Globus pallidus (tissue), 1 donor: ENCODE measurements around the gene RNF32.
"Not testable (repeated sequence)": the region's sequence is repeated elsewhere in the genome, so short reads cannot be mapped to it uniquely, and the experiment has no call there.

Experiments used
- DNase-seq: peaks from one replicate; pipeline ENCODE4 v3.0.0-alpha.2; 2015; ENCODE audit warnings: low spot score

Gene RNF32

DNA sequence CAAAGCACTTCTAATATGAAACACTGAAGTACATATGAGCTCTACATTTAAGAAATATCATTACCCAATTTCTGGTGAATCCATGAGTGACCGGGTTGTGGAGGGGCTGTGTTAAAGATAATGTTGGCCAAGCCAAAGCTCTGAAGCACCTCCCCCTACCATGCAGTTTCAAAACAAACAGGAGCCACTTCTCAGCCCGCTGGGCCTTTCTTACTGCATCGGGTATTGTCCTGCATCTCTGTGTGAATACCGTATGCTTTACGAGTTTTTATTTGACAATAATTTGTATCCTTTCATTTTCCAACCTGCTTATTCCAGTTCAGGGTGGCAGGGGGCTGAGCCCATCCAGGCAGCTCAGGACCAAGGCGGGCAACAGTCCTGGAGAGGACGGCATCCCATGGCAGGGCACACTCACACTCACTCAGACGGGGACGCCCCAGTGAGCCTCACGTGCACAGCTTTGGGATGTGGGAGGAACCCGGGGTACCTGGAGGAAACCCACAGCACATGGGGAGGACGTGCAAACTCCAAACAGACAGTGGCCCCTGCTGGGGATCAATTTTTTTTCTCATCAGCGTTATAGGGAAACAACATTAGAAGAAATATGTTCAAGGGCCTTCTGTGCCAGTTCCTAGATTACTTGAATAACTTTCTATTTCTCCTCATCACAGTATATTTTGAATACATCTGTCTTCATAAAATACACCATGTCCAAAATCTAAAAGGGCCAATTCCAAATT lies 1.9 kb downstream of the RNF32 start:
- DNase-seq, result no peak

DNA sequence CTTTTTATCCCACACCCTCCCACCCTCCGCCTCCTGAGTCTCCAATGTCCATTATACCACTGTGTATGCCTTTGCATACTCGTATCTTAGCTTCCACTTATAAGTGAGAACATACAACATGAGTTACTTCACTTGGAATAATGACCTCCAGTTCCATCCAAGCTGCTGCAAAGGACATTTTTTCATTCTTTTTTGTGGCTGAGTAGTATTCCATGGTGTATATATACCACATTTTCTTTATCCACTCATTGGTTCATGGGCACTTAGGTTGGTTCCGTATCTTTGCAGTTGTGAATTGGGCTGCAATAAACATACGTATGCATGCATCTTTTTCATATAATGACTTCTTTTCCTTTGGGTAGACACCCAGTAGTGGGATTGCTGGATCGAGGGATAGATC lies 6.8 kb downstream of the RNF32 start:
- DNase-seq, result not testable (repeated sequence)

DNA sequence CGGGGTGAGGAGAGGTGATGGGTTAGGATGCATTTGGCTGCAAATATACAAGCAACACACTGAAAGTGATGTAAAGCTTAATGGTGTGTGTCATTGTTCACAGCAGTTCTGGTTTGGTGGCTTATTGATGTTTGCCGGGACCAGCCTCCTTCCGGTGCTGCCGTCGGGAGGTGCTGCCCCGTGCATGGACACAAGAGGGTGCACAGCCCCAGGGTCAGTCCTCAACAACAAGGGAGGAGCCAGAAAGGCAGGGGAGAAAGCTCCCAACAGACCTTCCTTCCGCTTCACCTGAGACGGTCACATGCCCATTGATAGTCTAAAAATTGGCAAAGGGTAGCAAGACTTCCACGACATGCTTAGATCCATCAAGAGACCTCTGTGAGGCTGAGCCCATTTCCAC lies 9.5 kb downstream of the RNF32 start:
- no peak for DNase-seq

DNA sequence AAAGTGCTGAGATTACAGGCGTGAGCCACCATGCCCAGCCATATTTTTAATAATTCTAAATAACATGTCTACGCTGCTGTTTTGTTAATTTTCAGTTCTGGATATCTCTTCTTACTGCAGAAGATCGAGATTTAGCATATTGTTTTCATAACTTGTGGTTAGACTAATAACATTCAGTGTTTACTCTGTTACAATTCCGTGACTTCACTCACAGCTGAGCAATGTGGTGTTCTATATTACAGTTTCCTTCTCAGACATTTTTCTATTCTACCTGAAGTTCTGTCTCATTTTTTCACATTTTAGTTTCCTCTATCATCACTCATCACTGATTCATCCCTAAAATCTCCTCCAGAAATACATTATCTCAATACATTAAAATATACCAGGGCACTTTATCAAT lies 10.9 kb downstream of the RNF32 start:
- DNase-seq, result no peak

DNA sequence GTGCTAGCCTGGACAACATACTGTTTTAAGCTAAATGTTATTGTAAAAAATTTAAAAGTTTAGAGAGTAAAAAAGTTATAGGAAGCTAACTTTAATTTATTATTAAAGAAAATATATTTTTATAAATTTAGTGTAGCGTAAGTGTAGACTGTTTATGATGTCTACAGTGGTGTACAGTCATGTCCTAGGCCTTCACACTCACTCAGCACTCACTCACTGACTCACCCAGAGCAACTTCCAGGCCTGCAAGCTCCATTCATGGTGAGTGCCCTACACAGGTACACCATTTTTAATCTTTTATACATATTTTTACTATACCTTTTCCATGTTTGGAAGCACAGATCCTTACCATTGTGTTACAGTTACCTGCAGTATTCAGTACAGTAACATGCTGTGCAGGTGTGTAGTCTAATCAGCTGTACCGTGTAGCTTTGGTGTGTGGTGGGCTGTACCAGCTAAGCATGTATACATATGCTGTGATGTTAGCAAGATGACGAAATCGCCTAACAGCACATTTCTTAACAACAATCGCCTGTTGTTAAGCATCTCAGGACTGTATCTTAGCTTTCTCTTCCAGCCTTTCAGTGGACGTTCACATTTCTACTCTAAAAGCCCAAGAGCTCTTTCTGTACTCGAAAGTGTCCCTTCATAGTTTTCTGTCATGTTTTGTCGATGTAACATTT lies 12.5 kb downstream of the RNF32 start:
- DNase-seq, result no peak

DNA sequence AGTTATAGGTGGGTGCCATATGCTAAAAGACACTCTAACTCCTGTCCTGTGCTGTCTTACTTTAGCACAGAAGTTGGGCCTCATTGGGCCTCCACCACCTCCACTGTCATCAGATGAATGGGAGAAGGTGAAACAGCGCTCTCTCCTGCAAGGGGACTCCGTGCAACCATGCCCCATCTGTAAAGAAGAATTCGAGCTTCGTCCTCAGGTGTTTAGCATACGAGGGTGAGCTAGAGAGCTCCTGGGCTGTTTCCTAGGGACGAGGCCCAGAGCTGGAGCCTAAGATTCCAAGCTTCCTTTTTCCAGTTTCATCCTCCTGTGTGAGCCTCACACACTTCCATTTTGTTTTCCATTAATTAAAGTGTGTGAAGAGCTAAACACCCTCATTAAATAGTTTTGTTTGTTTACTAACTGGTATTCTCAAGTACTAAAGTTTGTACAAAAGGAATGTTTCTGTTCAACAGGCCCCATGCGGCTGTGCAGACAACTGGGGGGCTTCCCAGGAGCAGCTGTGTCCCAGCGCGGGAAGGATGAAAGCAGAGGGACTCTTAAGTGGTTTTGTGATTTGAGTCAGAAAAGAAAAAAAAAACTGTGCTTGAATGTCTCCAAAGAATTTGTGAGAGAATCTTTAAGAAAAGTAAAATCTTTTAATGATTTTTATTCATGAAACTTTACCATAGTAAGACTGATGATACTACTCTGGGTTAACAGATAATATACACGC lies 14.1 kb downstream of the RNF32 start:
- DNase-seq, result no peak

DNA sequence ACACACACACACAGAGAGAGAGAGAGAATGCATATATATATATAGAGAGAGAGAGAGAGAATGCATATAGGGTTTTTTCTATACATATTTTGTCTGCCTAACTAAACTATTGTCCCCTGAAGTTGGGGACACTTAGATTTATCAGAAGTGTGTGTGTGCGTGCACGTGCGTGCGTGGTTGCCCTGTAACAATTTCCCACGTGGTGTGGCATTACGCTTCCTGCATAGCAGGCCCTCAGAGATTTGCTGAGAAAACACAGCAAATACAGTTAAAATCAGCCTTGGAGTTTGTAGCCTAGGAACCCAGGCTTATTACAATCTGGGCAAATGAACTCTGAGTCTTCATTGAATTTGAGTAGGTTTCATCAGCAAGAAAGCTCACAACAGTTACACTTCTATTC lies 14.7 kb downstream of the RNF32 start:
- DNase-seq, result no peak

DNA sequence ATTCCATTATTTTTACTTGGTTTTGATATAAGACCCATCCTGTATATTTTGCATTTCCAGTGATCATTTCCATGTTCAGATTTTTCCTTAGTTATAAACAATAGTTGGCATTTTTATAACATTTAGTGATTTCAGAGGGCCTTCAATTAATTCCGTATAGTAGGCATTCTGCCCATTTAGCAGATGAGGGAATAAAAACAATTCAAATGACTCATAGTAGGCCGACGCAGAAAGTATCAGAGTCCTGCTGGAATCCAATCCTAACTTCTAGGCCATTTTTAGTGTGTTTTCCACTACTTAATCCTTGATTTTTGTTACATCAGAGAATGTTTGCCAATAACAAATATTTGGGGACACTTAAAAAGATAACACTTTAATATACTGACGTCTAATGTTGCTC lies 15.4 kb downstream of the RNF32 start:
- DNase-seq, result no peak

DNA sequence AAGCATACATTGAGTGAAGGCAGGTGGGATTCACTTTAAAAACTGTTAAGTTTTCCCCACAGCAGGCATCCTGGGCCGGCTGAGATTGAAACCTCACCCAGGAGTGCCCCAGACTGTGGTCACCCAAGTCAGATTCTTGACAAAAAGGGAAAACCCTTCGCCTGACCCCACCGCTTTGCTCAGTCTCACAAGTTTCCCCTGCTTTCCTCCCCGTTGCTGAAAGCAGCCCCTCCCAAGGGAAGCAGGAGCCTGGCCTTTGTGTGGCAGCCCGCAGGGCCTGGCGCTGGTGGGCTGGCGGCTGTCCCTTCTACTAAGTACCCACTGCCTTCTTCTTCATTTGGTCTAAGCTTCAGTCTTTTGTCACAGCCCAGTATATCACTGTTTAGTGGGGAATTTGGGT lies 16.0 kb downstream of the RNF32 start:
- no peak for DNase-seq

DNA sequence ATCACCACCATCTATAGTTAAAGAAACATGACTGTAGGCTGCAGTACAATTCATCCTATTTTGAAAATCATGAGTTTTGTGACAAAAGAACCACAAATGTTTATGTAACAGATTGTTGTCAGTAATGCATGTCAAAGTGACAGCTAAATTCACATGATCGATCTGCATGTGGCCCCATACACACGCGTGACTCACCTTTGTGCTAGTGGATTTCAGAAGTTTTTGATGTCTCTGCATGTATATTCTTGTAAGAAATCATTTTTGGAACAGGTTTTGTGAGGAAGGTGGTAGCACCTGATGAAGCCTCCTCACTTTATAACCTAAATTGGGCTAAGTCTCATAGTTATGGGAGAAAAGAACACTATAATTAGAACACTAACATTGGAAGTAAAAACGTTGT lies 17.1 kb downstream of the RNF32 start:
- no peak for DNase-seq

DNA sequence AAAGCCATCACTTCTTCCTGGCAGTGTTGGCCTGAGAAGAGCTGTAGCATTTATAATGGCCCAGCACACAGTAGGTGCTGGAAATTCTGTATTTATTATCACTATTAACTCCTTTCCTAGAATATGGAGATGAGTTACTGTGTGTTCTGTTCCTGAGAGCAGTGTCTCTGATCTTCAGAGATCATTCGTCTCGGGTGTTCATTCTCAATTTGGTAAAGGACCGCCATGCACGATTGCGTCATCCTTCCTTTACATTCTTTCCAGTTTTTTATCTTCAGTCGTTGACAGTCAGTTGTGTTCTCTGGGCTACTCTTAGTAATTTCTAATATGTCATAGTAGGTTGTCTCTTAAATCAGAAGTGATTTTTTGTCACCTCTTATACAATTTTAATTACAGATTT lies 18.6 kb downstream of the RNF32 start:
- no peak for DNase-seq

DNA sequence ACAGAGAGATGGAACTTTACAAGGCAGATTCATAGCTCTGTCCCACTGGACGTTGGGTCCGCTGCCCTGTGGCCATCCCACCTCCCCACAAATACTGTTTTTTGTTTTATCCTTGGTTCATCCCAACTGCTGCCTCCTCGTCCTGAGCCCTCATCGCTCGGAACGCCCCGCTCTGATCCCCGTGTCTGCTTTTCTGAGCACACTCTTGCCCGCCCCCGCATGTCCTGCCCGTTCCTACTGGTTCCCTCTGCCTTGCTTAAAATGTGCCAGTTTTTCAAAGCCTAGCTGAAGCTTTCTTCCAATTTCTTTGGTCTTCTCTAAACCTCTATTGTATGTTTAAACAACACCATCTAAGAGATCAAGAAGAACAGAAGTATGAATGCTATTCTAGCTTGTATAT lies 19.4 kb downstream of the RNF32 start:
- no peak for DNase-seq

DNA sequence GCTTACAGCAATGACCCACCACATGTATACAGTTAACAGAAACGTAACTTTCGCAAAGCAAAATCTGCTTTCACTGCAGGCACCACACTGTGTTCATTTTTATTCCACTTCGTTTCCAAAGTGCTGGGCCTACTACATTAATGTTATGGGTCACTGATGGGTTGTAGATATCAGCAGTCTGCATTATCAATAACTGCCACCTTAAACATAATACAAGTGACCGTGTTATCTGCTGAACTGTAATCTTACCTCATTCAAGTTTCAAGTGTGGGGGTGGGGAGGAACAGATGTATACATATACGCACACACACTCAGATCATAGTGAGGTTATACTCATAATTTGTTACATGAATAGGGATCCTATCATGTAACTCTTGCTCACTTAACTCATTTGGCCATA lies 21.1 kb downstream of the RNF32 start:
- no peak for DNase-seq

DNA sequence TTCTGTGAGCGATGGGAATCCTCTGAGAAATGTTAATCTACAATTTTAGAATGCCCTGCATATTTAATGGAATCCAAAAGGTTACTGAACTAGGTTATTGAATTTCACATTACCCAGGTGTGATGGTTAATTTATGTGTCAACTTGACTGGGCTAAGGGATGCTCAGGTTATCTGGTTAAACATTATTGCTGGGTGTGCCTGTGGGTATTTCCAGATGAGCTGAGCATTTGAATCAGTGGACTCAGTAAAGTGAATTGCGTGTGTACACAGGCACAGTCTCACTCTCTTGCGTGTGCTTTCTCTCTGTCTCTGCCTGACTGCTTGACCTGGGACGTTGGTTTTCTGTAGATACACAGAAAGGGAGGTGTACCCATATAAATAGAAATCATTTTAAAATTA lies 21.7 kb downstream of the RNF32 start:
- DNase-seq, result no peak

DNA sequence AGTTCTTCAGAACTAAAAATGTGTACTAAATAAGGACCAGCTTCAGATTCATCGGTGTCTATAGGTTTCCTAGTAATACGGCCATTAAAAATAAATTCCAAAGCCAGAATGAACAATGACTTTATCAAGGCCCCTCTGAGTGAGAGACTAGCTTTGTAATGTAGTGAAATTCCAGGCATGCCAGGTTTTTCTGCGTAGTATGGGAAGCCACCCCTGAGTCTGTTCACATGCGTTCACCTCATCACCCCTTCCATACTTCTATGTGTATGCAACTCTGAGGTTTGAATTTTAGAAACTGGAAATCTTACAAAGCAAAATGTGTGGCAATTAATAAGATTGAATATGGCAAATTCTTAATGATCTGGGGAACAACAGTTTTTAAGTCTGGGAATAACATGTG lies 24.5 kb downstream of the RNF32 start:
- DNase-seq, result no peak

DNA sequence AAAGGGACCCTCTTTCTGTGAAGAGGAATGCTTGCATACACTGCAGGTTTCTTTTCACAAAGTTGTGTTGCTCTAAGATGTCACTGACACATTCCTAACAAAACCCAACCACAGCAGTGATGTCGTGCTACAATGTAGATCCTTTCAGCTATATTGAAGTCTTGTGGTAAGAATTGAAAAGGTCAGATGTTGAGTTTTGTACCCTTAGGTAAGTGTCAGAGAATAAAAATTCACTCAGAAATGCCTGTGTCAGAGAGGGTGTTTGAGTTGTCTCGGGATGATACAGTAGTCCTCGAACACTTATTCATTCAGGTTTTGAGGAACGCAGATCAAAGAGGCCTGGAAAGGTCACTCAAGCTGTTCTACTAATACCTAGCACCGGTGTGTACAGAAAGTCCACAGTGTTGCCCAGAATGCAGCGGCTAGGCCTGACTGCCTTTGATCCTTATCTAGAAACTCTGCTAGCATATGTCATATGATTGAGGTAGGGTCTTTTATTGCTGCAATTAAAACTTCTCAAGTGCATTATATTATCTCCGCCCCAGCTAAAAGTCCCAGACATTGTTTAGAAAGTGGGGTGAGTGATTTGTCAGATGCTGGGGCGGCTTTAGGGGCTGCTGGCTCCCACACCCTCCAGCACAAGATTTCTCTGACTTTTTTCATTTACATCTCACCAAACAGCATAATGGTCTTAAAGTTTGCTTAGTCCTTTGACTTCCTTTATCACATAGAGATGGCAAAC lies 26.0 kb downstream of the RNF32 start:
- DNase-seq, result no peak

DNA sequence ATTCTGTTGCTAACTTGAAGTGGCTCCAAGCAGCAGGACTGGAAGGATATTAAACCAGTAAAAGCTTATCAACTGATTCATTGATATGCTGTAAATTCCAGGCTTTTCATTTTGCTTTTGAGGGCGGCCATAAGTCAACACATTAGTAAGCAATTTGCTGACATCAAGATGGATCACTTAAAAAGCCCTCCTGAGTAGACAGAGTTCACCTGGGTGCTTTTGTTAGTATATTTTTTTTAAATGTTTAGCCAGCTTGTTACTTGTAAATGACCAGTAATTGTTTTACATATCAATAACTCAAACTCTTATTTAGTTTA lies 26.5 kb downstream of the RNF32 start:
- DNase-seq, result no peak

DNA sequence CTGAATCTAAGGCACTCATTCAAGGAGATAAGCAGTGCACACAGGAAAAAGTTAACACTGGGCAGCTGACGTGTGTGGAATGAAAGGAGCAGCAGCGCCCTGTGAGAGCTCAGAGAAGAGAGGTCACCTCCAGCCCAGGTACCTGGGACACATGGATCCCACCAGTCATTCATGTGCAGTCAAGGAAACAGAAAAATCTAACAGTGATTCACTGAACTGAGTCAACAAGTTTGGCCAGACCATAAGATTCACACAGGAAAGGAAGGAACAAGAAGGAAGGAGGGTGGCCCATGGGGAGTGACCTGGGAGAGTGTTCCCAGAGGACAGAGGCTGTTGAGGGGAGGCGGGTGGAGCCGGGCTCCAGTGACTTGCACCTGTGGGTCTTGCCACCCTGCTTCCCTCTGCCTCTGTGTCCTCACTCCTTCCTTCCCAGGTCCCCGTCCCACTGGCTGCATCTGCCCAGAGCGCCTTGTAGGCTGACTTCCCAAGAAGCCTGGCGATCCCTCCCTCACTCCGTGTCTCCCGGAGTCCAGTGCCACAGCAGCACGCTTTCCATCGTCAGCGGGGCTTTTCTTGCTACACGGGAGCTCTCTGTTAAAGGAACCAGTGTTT lies 27.7 kb downstream of the RNF32 start:
- no peak for DNase-seq

DNA sequence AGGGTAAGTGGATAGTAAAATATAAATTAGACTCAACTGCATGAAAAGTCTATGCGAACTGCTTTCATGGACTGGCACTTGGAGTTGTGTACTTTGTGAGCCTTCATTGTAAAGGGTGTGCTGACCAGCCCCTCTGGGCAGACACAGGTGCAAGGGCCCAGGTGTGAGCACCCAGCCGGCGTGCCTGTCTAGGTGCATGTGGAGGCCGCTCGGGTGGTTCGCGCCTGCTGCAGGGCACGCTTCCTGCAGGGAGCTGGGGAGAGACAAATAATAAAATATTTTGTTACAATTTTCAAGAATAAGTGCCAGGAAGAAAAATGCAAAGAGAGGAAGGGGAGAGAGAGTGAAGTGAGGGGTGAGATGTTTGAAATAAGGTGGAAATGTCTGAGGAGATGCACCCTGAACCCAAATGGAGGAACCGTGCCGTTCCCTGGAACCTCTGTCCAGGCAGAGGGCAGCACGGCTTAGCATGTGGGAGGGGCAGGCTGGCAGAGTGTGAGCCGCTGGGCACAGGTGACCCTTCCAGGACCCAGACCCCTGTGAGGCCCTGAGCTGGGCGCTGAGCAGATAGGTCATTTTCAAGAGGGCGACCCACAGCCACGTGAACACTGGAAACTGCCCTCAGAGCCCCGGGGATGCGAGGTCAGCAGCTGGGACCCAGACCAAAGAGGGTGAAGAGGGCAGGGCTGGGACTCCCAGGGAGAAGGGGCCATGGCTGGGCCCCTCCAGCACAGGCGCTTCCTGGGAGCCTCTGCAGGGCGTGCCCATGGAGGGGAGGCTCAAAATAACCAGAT lies 28.7 kb downstream of the RNF32 start:
- DNase-seq, result no peak

DNA sequence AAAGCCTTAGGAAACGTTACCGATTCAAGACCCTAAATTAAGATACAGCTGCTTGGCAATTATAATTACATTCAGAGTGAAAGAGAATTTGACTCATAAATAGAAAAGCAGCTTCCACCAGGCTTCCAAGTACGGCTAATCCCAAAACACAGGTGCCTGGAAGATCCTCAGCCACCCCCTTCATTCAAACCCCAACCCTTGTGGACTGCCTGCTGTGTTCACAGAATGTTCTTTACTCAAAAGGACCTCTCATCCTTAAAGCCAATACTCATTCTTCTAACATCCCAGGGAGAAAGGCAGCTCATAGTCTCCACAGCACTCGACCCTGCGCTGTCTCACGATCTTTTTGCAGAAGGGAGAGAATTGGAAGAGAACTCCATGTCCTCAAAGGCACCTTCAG lies 32.9 kb downstream of the RNF32 start:
- DNase-seq, result no peak

DNA sequence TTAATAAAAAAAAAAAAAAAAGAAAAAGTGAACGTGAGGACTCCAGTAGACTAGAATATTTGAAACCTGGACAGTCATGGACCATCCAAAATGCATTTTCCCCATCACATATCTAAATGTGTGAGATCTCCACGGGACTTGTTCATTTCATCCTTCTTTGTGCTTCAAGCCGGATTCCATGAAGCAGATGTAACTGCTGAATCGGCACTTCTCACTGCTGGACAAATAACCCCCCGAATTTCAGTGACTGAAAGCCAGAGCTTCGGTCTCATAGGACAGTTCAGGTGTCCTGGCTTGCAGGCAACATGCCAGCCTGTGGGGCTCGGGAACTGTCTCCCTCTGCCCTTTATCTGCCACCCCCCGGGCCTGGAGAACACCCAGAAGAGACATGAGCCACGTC lies 33.3 kb downstream of the RNF32 start:
- DNase-seq, result no peak

DNA sequence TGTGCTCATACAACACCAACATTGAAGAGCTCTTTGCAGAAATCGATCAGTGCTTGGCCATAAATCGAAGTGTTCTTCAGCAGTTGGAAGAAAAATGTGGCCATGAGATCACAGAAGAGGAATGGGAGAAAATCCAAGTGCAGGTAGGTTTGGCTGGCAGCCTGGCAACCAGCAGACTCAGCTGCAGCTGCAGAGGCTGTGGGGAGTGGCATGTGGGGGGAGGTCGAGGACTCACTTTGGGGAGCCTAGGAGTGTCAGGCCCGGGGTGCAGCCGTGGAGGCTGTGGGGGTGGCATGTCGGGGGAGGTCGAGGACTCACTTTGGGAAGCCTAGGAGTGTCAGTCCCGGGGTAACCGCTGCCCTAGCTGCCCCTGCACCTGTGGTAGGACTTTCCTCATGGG lies 35.1 kb downstream of the RNF32 start:
- no peak for DNase-seq
